ENCODE measurements around the gene KDF1.

The KDF1 gene

DNA sequence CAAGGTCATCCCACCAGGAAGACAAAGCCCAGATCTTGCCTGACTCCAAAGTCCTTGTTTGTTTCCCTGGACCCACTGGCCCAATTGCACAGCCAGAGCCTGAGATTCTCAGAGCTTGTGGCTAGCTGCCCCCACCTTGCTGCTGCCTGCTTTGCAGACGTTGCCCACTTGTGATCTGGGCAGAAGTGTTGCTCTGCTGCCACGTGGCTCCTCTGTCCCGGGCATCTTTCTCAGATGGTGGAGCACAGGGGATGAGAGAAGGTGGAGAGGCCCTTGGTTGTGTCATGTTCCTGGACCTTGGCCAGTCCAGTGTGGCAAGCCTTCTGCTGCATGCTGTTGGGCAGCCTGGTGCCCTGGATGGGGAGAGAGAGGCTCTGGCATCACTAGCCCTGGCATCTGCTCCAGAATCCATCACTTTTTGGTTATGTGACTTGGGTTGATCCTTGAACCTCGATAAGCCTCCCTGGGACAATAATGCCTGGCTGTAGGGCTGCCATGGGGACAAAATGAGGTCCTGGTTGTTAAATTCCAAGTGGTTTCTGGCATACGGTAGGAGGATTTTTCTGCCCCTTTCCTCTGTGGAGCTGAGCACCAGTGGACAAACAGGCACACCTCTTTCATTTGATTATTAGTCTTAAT is 44.9 kb downstream of the KDF1 start:
- DNase-seq: no peak

DNA sequence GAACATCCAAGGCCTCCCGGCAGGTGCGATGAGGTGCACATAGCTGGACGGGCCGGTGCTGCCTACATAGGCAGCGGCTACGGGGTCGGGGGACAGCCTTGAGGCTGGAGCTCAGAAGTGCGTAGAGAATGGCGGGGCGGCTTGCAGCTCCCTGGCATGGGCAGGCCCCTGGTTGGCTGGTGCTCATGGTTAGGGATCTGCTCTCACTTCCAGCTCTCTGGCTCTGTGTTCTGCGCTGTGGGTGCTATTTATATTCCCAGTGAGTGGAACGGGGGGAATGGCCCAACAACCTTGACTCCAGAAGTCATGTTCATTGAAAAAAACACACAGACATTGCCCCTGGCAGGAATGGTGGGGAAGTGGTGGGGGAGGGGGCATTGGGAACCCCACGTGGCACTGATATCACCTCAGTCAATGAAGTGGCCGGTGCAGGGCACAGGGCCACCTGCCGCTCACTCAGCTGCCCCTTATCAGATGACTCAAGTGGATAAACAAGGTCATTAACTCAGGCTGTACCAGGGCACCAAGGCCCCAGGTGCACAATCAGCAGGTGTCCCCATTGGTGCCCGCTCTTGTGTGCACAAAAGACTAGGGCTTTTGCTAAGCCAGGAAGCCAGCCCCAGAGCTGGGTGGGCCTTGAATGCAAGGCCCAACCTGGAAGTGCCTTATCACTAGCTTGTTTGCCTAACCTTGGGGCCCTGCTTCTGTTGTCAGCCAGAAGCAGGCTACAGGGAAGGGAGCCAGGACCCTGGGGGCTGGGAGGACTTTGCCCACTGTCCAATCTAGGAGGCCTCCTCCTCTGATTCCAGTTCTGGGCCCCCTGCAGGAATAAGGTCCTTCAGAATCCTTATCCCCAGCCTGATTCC is 46.3 kb downstream of the KDF1 start, which contains the start of gene NR0B2:
NR0B2 (minus strand) TSS at position 222 of the 866 bp plus-strand sequence; CDS start at position 187, 35 bp downstream.
- DNase-seq: no peak

- no peak for DNase-seq
These were observed 46.9 kb downstream of the KDF1 start for GRCh38 chr1:26913389-26913753.

GRCh38 chr1:26912147-26912490 is 48.1 kb downstream of the KDF1 start:
- DNase-seq: no peak

DNA sequence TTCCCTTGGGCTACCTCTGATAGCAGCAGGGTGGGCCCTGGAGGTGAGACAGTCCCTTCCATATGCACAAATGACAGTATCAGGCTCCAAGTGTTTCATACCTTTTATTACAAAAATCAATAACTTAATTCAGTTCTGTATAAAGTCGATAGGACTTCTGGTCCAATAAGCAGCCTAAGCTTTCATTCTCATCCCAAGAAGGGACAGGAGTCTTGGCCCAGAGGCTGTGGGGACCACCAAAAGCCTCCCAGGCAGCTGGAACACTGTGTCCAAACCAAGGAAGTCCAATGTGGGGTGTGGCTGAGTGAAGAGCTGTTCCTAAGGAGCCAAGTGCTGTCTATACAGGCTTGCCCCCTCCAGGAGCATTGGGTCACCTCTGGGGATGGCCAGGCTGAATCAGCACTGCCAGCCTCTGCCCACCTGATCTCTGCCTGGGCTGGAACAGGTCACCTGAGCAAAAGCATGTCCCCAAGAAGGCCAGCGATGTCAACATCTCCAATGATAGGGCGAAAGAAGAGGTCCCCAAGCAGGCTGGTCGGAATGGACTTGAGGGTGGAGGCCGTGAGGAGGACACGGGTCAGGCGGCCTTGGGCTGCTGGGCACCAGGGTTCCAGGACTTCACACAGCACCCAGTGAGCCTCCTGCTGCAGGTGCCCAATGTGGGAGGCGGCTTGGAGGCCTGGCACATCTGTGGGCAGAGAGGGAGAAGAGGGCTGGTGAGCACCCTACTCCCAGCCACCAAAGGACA is 48.7 kb downstream of the KDF1 start:
- DNase-seq: no peak

DNA sequence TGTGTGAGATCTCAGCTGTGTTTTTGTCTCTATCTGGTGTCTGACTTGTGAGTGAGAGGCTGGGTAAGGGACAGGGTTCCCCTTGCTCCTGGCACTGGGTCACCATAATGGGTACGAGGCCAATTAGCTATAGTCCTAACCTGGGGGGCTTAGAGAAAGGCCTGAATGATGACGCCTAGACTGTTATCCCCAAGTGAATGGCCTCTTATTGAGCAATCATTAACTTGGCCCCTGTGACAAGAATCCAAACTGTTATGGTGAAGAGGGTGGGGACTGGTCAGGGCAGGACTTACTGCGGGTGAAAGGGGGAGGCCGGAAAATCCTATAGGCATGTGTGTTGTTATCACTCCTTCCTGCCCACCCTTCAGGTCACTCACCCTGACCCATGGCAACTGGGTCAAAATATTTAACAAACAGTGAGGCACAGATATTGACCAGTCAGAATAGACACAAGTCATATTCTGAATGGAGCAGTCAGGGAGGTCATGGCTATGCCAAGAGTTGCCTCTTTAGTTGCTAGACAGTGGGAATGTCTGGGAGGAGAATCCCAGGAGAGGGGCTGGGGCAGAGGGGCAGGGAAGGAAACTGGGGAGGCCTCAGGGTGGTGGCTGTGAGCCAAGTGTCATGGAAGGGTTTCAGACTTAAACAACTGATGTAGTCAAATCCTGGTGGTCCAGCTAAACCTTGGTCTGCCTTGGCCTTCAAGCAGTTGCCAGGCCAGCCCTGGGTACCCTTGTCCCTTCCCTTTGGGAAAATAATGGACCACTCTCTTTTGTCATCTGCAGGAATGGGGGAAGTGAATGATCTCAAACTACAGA is 49.7 kb downstream of the KDF1 start:
- no peak for DNase-seq

- DNase-seq: peak in 1 of 51 donors; percentile 44
These were observed 50.3 kb downstream of the KDF1 start for GRCh38 chr1:26909951-26910342.

GRCh38 chr1:26907071-26907917 is 53.0 kb downstream of the KDF1 start:
- DNase-seq: no peak

DNA sequence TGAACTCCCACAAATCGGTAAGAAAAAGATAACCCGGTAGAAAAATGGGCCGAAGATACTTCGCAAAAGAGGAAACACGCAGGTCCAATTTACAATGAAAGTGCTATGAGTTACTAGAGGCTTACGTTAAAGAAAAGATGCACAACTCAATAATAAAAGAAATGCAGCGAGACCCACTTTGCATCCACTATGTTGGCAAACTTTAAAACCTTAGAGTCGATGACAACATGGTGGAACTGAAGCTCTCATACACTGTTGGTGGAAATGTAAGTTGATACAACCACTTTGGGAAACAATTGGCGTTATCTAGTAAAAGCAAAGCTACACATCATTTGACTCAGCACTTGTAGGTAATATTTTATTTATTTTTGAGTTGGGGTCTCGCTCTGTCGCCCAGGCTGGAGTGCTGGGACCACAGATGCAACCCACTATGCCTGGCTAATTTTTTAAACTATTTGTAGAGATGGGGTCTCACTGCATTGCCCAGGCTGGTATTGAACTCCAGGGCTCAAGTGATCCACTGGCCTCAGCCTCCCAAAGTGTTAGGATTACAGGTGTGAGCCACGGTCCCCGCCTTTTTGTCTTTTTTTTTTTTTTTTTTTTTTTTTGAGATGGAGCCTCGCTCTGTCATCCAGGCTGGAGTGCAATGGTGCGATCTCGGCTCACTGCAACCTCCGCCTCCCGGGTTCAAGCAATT is 59.3 kb downstream of the KDF1 start:
- no peak for DNase-seq

DNA sequence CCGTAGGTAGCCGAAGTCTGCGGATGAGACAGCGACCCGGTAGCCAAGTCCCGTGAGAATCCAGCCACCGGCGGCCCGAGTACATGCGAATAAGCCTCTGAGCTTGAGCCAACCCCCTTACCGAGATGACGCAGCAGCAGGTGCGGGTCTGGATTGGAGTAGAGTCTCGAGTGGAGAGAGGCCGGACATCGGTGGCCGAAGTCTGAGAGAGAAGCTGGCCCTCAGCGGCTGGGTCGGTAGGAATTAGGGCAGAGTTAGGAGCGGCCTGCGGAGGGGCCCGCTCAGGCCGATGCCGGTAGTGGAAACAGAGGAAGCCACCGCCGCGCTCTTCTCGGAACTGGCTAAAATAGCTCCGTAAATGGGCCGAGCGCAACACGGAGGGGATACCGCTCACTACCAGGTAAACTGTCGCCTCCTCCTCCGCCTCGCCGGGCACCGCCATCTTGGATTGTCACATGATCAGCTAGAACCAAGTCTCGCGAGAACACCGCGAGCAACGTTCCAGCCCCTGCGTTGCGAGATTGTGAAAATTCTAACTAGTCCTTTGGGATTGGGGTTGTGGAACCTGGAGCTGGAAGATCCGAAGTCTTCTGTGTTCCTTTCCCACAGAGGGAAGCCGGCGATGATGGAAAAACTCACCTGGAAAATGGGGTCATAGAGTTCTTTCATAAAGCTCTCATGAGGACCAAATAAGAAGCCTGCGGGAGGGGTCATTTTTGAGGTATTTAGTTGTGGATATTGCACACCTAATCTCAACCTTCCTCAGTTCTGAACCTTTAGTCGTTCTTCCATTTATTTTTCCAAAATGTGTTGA is 60.1 kb downstream of the KDF1 start, which contains the start of gene GPATCH3:
GPATCH3 (minus strand) TSS at position 467 of the 814 bp plus-strand sequence; CDS start at position 442, 25 bp downstream.
- peak; percentile 11 to 90 (median 74) for DNase-seq

Measured in hypothalamus (tissue), 51 donors.